PC-9 (cell line): ENCODE measurements around the gene ZNF772.

Source experiments
- EZH2 ChIP-seq: fragments of 200-600 bp; sonication (generic); IDR thresholded peaks from 2 replicates; pipeline ENCODE4 v1.8.0; 2017; ENCODE audit warnings: antibody characterized with exemption, low read depth
- TF ChIP-seq, protein P1 (sequence below): fragments of 200-600 bp; sonication (generic); conservative IDR thresholded peaks from 2 replicates; pipeline ENCODE4 v1.6.1; 2017; ENCODE audit warnings: mixed run types, antibody characterized with exemption, mild to moderate bottlenecking, moderate library complexity

DNA sequence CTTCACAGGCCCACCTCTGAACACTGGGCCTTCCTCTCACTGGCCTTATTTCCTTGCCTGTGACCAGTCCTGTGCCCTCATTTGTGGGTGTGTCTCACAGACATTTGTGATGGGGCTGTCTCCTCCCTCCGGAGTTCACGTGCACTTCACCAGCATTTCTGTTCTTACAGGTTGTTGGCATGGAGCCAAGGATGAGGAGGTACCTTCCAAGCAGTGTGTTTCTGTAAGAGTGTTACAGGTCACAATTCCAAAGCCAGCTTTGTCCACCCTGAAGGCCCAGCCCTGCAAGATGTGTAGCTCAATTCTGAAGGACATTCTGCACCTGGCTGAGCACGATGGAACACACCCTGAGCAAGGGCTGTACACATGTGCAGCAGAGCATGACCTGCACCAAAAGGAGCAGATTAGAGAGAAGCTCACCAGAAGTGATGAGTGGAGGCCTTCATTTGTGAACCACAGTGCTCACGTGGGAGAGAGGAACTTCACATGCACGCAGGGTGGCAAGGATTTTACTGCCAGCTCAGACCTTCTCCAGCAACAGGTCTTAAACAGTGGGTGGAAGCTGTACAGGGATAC, 34.2 kb downstream of the ZNF772 start:
- TF ChIP-seq, protein P1, sequence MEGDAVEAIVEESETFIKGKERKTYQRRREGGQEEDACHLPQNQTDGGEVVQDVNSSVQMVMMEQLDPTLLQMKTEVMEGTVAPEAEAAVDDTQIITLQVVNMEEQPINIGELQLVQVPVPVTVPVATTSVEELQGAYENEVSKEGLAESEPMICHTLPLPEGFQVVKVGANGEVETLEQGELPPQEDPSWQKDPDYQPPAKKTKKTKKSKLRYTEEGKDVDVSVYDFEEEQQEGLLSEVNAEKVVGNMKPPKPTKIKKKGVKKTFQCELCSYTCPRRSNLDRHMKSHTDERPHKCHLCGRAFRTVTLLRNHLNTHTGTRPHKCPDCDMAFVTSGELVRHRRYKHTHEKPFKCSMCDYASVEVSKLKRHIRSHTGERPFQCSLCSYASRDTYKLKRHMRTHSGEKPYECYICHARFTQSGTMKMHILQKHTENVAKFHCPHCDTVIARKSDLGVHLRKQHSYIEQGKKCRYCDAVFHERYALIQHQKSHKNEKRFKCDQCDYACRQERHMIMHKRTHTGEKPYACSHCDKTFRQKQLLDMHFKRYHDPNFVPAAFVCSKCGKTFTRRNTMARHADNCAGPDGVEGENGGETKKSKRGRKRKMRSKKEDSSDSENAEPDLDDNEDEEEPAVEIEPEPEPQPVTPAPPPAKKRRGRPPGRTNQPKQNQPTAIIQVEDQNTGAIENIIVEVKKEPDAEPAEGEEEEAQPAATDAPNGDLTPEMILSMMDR = no peak
- TF ChIP-seq EZH2 = no peak
